Tibial nerve (tissue), 4 donors: ENCODE measurements around the gene IP6K3. TPM values are rescaled to one million over a fixed set of nuclear protein-coding genes. Genes with fewer than 3 reads are reported as not detected.

Source experiments
- small RNA-seq: library from RNA; depleted of rRNA; stranded (forward); fragments of <200 nt; gene quantifications from one replicate; pipeline ENCODE3, GENCODE V24; 2016
- total RNA-seq, 4 donors: library from RNA; depleted of rRNA; stranded (reverse); fragments of >200 nt; gene quantifications; one replicate each; pipeline ENCODE4 v1.1.0, GENCODE V29; 2016

Gene IP6K3
- total RNA-seq, 4 donors from 2014 or later = 0.39 to 3.0 (median 1.7) TPM

Small RNAs within 50 kb of the gene (small RNA-seq; reads per million reads assigned to genes)
- gene MIR3934 = not detected

Other genes starting within 250 kb of the IP6K3 start
- 10 to 100 TPM in 2 of 4 donors, 1 to 10 TPM in 2; 7.9 to 15.3 (median 10.1) TPM for gene BAK1, start 166.6 kb downstream of the IP6K3 start, total RNA-seq
- gene ITPR3, start 125.6 kb downstream of the IP6K3 start, total RNA-seq = 100 to 1,000 TPM in 2 of 4 donors, 10 to 100 TPM in 2; 76.8 to 101 (median 93.9) TPM
- 10 to 100 TPM; 14.5 to 29.7 (median 23.4) TPM for gene UQCC2, start 35.2 kb downstream of the IP6K3 start, total RNA-seq
- gene LEMD2, start 42.2 kb upstream of the IP6K3 start, total RNA-seq = 10 to 100 TPM; 55.7 to 97.8 (median 70.1) TPM
- gene MLN, start 57.1 kb upstream of the IP6K3 start, total RNA-seq = not detected